ENCODE data around the gene ARAP3. TPM values are rescaled to one million over a fixed set of nuclear protein-coding genes. Genes with fewer than 3 reads are reported as not detected.
A peak's percentile ranks its signal among the peaks of the same experiment; 100 is the strongest.

Gene ARAP3
- total RNA-seq, 1 donor from 2014 or later: 8.6 TPM

DNA sequence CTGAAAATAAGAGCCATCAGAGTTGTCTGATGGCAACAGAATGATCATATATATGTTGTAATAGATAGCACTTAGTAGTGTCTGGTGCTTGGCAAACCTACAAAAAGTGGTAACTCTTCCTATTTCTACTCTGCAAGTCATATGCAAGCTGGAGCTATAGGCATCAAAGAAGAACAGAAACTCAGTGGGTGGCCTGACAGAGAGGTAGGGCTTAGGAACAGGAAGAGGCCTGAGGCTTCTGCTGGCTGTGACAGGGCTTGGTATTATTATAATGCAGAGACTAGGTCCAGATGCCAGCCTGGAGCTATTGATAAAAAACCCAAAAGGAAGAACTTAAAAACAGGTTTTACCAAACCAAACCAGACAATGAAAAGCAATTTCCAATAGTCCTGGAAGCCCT is 58.8 kb downstream of the ARAP3 start:
- H3K4me3 Mint-ChIP-seq (ENCODE audit: unreplicated experiment): no peak overlapping the region
- peaks cover 2% of the 10 kb centered on the region for H3K27me3 Mint-ChIP-seq (ENCODE audit: unreplicated experiment)
- H3K27ac Mint-ChIP-seq (ENCODE audit: unreplicated experiment): no peak overlapping the region
- H3K9me3 Mint-ChIP-seq (ENCODE audit: unreplicated experiment): peaks cover 3% of the 10 kb centered on the region
- no peak for DNase-seq
- TF ChIP-seq, protein P1, sequence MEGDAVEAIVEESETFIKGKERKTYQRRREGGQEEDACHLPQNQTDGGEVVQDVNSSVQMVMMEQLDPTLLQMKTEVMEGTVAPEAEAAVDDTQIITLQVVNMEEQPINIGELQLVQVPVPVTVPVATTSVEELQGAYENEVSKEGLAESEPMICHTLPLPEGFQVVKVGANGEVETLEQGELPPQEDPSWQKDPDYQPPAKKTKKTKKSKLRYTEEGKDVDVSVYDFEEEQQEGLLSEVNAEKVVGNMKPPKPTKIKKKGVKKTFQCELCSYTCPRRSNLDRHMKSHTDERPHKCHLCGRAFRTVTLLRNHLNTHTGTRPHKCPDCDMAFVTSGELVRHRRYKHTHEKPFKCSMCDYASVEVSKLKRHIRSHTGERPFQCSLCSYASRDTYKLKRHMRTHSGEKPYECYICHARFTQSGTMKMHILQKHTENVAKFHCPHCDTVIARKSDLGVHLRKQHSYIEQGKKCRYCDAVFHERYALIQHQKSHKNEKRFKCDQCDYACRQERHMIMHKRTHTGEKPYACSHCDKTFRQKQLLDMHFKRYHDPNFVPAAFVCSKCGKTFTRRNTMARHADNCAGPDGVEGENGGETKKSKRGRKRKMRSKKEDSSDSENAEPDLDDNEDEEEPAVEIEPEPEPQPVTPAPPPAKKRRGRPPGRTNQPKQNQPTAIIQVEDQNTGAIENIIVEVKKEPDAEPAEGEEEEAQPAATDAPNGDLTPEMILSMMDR (IDR thresholded peaks at IDR 0.05; ENCODE audit: partially characterized antibody, unreplicated experiment): no peak
- H3K4me1 Mint-ChIP-seq (ENCODE audit: low read depth, unreplicated experiment): peaks cover 1% of the 10 kb centered on the region
- no peaks in the 10 kb centered on the region for H3K36me3 Mint-ChIP-seq (ENCODE audit: unreplicated experiment)

DNA sequence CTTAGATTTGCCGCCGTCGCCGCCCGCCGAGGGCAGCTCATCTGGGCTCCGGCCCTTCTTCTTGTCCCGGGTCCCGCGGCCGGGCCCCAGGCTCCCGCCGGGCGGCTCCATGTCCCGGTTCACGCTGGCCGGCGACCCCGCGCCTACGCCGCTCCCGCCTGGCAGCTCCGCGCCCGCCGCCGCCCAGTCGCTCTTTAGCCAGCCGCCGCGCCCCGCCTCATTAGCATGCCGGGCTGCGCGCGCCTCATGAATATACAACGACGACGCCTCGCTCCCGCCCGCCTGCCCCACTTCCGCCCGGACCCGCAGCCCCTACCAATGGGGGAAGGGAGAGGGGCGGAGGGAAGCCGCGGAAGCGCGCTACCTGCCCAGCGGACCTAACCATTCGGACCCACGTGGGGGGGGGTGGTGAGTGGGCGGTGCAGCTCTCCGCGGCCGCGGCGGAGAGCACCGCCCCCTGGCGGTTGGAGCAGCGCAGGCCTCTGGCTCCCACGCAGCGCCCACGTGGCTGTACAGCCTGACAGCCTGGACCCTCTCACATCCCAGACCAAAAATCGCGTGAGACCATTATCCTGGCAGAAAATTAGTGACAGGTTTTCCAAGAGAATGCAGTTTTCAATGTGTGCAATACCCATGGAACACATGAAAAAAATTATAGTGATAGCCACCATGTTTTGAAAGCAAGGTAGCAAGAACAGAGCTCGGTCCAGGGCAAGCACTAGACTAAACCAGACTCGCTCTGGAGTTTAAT is 63.1 kb downstream of the ARAP3 start, which contains the start of gene DIAPH1:
TSS of gene DIAPH1 (minus strand) at position 197 of the 751 bp plus-strand sequence. CDS start at position 111, 86 bp downstream.
- DNase-seq: peak; percentile 99
- Mint-ChIP-seq H3K4me3 (ENCODE audit: unreplicated experiment) (peak within 1 kb of the TSS; percentile 99), H3K4me1 (ENCODE audit: low read depth, unreplicated experiment) (peaks cover 10% of the 10 kb centered on the region)

DNA sequence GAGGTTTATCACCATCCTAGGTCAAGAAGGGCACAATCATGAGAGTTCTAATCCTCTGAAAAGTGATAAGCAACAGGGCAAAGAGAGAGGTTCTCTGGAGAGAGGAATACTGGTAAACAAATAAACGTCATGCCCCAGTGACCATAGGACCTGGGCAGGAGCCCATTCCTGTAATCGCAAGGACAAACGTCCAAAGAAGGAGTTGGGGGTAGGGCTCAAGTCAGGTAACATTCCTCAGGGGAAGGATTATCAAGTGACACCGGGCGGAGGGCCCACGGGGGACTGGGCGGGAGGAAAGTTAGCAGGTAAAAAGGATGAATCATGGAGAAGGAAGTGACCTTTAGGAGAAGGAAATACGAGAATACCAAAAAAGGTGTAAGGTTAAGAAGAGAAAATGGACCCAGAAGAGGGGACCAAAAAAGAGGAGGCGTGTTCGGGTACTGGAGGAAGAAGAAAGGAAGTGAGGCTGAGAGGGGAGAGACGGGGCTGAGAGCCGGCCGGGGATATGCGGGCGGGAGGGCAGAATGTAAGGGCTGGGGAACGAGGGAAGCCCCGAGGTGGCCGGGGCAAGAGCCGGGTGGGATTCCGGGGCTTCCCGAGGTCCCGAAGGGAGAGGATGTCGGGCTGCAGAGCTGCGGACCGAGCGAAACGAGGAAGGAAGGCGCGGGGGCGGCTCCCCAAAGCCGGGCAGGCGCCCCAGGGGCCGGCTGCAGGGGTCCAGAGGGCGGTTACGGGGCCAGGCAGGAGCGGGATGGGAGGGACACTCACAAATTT is 63.8 kb downstream of the ARAP3 start:
- H3K36me3 Mint-ChIP-seq (ENCODE audit: unreplicated experiment): no peaks in the 10 kb centered on the region
- peak overlapping the region; percentile 99 for H3K4me3 Mint-ChIP-seq (ENCODE audit: unreplicated experiment)
- peak; percentile 53 for DNase-seq
- H3K27ac Mint-ChIP-seq (ENCODE audit: unreplicated experiment): peak overlapping the region; percentile 36
- H3K4me1 Mint-ChIP-seq (ENCODE audit: low read depth, unreplicated experiment): peaks cover 12% of the 10 kb centered on the region
- H3K27me3 Mint-ChIP-seq (ENCODE audit: unreplicated experiment): peaks cover 2% of the 10 kb centered on the region
- TF ChIP-seq, protein P1 (IDR thresholded peaks at IDR 0.05; ENCODE audit: partially characterized antibody, unreplicated experiment): no peak
- peaks cover 4% of the 10 kb centered on the region for H3K9me3 Mint-ChIP-seq (ENCODE audit: unreplicated experiment)

More for the DNA sequence above, 63.1 kb downstream of the ARAP3 start, which contains the start of gene DIAPH1:
- H3K27me3 Mint-ChIP-seq (ENCODE audit: unreplicated experiment): peaks cover 2% of the 10 kb centered on the region
- TF ChIP-seq, protein P1 (IDR thresholded peaks at IDR 0.05; ENCODE audit: partially characterized antibody, unreplicated experiment): peak; percentile 98
- H3K27ac Mint-ChIP-seq (ENCODE audit: unreplicated experiment): peak within 1 kb of the TSS; percentile 36
- no peaks in the 10 kb centered on the region for H3K36me3 Mint-ChIP-seq (ENCODE audit: unreplicated experiment)
- H3K9me3 Mint-ChIP-seq (ENCODE audit: unreplicated experiment): peaks cover 4% of the 10 kb centered on the region

DNA sequence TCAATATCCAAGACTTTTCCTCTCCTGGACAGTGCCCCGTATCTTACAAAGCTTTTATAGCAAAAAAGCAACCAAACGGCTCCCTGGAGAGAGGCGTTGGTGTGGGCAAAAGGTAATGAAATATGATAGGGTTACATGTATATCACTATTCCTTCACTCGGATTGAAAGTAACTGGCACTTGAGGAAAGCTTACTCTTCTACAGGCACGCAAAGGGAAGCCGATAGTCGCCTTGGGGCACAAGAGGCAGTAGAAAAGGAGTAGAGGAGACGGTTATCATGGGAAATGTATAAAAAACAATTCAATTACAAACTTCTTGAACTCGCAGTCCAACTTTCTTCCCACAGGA is 64.4 kb downstream of the ARAP3 start:
- Mint-ChIP-seq H3K9me3 (ENCODE audit: unreplicated experiment) (peaks cover 4% of the 10 kb centered on the region), H3K36me3 (ENCODE audit: unreplicated experiment) (no peaks in the 10 kb centered on the region), H3K27ac (ENCODE audit: unreplicated experiment) (peak overlapping the region; percentile 36), H3K4me1 (ENCODE audit: low read depth, unreplicated experiment) (peaks cover 13% of the 10 kb centered on the region), H3K27me3 (ENCODE audit: unreplicated experiment) (peaks cover 2% of the 10 kb centered on the region), H3K4me3 (ENCODE audit: unreplicated experiment) (peak overlapping the region; percentile 99)
- TF ChIP-seq, protein P1 (IDR thresholded peaks at IDR 0.05; ENCODE audit: partially characterized antibody, unreplicated experiment): no peak
- DNase-seq: no peak

Data from glutamatergic neuron (in vitro differentiated cells).